HepG2 (cell line): ENCODE data around the gene TREH. TPM values are rescaled to one million over a fixed set of nuclear protein-coding genes. Genes with fewer than 3 reads are reported as not detected.

Experiments
- CBX5 ChIP-seq: sonication (generic); formaldehyde crosslinking; IDR thresholded peaks from 2 replicates; pipeline ENCODE4 v1.4.0; 2020; ENCODE audit warnings: missing genetic modification reagents, borderline replicate concordance
- EP300 ChIP-seq, 3 experiments: sonication (generic) in 1 of 3; formaldehyde crosslinking in 1 of 3; IDR thresholded peaks; 2 replicates each; pipeline versions ENCODE4 v1.5.1 to v1.6.1; 2011 to 2020; ENCODE audit warnings: low read depth in 2 of 3, low read length in 2 of 3, borderline replicate concordance in 1 of 3, improper control_type of control experiment in 1 of 3, mild to moderate bottlenecking in 1 of 3, missing genetic modification reagents in 1 of 3, moderate library complexity in 1 of 3
- HNRNPL ChIP-seq: fragments of 200-400 bp; formaldehyde crosslinking; IDR thresholded peaks from 2 replicates; pipeline ENCODE4 v1.6.1; 2017; ENCODE audit warnings: mild to moderate bottlenecking, low read depth, low read length
- HOXD1 ChIP-seq: sonication (generic); formaldehyde crosslinking; IDR thresholded peaks from 2 replicates; pipeline ENCODE4 v1.5.0; 2020; ENCODE audit warnings: missing genetic modification reagents
- MYC ChIP-seq: sonication (generic); formaldehyde crosslinking; IDR thresholded peaks from 2 replicates; pipeline ENCODE4 v1.9.0; 2021; ENCODE audit warnings: missing genetic modification reagents, borderline replicate concordance
- PAX8 ChIP-seq: sonication (generic); formaldehyde crosslinking; IDR thresholded peaks from 2 replicates; pipeline ENCODE4 v1.8.0; 2022; ENCODE audit warnings: mild to moderate bottlenecking, missing genetic modification reagents, borderline replicate concordance
- REPIN1 ChIP-seq: sonication (generic); formaldehyde crosslinking; IDR thresholded peaks from 2 replicates; pipeline ENCODE4 v1.8.0; 2022; ENCODE audit warnings: missing genetic modification reagents, low read depth, mild to moderate bottlenecking, borderline replicate concordance
- RFXAP ChIP-seq: sonication (generic); formaldehyde crosslinking; IDR thresholded peaks from 2 replicates; pipeline ENCODE4 v1.4.0; 2020; ENCODE audit warnings: missing genetic modification reagents, borderline replicate concordance
- polyA plus RNA-seq, 8 experiments: library from polyadenylated mRNA; depleted of rRNA in 3 of 8; stranded (reverse) in 7 of 8; unstranded in 1 of 8; fragments of >200 nt; fragmentation: Illumina TruSeq in 4 of 8; extraction: Trizol in 4 of 8; gene quantifications; 2 replicates each; pipeline versions ENCODE4 v1.2.1 to v1.2.3, GENCODE V29; 2011 to 2016; ENCODE audit warnings: low read depth in 4 of 8, missing spikeins in 1 of 8, mixed read lengths in 1 of 8; ENCODE audit not compliant: insufficient read depth in 1 of 8
- total RNA-seq, 5 experiments: library from RNA; depleted of rRNA; stranded (reverse); fragments of >200 nt; fragmentation: Illumina TruSeq; extraction: Trizol; gene quantifications; 2 replicates each; pipeline ENCODE4 v1.2.3, GENCODE V29; 2016; ENCODE audit warnings: low read depth in 1 of 5
- TF ChIP-seq, protein P1 (sequence below): sonication (generic); formaldehyde crosslinking; IDR thresholded peaks from 2 replicates; pipeline ENCODE4 v1.9.0; 2021; ENCODE audit warnings: missing genetic modification reagents, borderline replicate concordance
- TF ChIP-seq, protein P2 (sequence below): sonication (generic); formaldehyde crosslinking; IDR thresholded peaks from 2 replicates; pipeline ENCODE4 v1.4.0; 2020; ENCODE audit warnings: missing genetic modification reagents
- TF ChIP-seq, protein P3 (sequence below): sonication (generic); formaldehyde crosslinking; IDR thresholded peaks from 2 replicates; pipeline ENCODE4 v1.4.0; 2020; ENCODE audit warnings: mild to moderate bottlenecking, missing genetic modification reagents, borderline replicate concordance
- TF ChIP-seq, protein P4 (sequence below): sonication (generic); formaldehyde crosslinking; IDR thresholded peaks from 2 replicates; pipeline ENCODE4 v1.4.0; 2020; ENCODE audit warnings: missing genetic modification reagents
- TF ChIP-seq, protein P5 (sequence below): sonication (generic); formaldehyde crosslinking; conservative IDR thresholded peaks from 2 replicates; pipeline ENCODE4 v1.8.0; 2022; ENCODE audit warnings: low read depth, missing genetic modification reagents

TREH gene
- total and polyA plus RNA-seq, 2 of the 13 experiments (the other 11 are each of a cell fraction or from before 2014, with no cell fraction given) = 0.53 to 0.86 TPM

DNA sequence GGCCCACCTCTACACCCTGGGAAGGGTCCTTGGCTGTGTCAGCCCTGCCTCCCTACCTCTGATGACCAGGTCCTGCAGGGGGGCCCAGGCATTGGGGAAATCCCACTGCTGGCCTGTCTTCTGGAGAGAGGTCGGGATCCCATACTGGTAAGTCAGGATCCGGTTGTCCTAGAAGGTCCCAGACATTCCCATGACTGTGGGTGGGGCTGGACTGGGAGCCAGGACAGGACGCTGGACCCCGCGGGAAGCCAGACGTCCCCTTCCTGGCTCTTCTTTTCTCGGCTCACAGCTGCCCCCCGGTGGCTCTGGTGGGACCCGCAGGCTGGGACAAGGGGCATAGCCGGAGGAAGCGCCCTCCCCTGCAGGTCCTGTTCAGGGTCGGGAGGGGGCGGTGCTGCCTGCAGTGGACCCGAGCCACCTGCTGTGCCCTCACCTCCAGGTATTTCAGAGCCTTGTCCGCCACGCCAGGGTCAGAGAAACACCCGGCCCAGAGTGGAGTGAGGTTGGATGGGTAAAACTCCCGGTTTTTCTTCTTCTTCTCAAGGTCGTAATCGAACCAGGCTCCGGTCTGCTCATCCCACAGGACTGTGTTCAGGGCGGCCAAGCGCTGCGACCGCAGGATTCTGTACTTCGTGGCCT, 20.0 kb downstream of the TREH start (continued):
- TF ChIP-seq, protein P1, sequence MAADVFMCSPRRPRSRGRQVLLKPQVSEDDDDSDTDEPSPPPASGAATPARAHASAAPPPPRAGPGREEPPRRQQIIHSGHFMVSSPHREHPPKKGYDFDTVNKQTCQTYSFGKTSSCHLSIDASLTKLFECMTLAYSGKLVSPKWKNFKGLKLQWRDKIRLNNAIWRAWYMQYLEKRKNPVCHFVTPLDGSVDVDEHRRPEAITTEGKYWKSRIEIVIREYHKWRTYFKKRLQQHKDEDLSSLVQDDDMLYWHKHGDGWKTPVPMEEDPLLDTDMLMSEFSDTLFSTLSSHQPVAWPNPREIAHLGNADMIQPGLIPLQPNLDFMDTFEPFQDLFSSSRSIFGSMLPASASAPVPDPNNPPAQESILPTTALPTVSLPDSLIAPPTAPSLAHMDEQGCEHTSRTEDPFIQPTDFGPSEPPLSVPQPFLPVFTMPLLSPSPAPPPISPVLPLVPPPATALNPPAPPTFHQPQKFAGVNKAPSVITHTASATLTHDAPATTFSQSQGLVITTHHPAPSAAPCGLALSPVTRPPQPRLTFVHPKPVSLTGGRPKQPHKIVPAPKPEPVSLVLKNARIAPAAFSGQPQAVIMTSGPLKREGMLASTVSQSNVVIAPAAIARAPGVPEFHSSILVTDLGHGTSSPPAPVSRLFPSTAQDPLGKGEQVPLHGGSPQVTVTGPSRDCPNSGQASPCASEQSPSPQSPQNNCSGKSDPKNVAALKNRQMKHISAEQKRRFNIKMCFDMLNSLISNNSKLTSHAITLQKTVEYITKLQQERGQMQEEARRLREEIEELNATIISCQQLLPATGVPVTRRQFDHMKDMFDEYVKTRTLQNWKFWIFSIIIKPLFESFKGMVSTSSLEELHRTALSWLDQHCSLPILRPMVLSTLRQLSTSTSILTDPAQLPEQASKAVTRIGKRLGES (CRISPR knock-in tag) = no peak
- TF ChIP-seq, protein P2, sequence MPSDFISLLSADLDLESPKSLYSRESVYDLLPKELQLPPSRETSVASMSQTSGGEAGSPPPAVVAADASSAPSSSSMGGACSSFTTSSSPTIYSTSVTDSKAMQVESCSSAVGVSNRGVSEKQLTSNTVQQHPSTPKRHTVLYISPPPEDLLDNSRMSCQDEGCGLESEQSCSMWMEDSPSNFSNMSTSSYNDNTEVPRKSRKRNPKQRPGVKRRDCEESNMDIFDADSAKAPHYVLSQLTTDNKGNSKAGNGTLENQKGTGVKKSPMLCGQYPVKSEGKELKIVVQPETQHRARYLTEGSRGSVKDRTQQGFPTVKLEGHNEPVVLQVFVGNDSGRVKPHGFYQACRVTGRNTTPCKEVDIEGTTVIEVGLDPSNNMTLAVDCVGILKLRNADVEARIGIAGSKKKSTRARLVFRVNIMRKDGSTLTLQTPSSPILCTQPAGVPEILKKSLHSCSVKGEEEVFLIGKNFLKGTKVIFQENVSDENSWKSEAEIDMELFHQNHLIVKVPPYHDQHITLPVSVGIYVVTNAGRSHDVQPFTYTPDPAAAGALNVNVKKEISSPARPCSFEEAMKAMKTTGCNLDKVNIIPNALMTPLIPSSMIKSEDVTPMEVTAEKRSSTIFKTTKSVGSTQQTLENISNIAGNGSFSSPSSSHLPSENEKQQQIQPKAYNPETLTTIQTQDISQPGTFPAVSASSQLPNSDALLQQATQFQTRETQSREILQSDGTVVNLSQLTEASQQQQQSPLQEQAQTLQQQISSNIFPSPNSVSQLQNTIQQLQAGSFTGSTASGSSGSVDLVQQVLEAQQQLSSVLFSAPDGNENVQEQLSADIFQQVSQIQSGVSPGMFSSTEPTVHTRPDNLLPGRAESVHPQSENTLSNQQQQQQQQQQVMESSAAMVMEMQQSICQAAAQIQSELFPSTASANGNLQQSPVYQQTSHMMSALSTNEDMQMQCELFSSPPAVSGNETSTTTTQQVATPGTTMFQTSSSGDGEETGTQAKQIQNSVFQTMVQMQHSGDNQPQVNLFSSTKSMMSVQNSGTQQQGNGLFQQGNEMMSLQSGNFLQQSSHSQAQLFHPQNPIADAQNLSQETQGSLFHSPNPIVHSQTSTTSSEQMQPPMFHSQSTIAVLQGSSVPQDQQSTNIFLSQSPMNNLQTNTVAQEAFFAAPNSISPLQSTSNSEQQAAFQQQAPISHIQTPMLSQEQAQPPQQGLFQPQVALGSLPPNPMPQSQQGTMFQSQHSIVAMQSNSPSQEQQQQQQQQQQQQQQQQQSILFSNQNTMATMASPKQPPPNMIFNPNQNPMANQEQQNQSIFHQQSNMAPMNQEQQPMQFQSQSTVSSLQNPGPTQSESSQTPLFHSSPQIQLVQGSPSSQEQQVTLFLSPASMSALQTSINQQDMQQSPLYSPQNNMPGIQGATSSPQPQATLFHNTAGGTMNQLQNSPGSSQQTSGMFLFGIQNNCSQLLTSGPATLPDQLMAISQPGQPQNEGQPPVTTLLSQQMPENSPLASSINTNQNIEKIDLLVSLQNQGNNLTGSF (CRISPR knock-in tag) = no peak
- TF ChIP-seq REPIN1 = no peak
- TF ChIP-seq HNRNPL = peak; percentile 70
- TF ChIP-seq HOXD1 (CRISPR knock-in tag) = no peak
- no peak for TF ChIP-seq PAX8 (CRISPR knock-in tag)
- TF ChIP-seq, protein P3, sequence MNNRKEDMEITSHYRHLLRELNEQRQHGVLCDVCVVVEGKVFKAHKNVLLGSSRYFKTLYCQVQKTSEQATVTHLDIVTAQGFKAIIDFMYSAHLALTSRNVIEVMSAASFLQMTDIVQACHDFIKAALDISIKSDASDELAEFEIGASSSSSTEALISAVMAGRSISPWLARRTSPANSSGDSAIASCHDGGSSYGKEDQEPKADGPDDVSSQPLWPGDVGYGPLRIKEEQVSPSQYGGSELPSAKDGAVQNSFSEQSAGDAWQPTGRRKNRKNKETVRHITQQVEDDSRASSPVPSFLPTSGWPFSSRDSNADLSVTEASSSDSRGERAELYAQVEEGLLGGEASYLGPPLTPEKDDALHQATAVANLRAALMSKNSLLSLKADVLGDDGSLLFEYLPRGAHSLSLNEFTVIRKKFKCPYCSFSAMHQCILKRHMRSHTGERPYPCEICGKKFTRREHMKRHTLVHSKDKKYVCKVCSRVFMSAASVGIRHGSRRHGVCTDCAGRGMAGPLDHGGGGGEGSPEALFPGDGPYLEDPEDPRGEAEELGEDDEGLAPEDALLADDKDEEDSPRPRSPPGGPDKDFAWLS (CRISPR knock-in tag) = no peak
- 0 out of 4 replicates have a peak, but pooled peaks of 1 of the 2 experiments have one; percentile 8 for TF ChIP-seq EP300 (IDR thresholded peaks at IDR 0.05; ENCODE audit: low read depth in 2 of 2, low read length in 2 of 2)
- TF ChIP-seq EP300 (CRISPR knock-in tag; IDR thresholded peaks at IDR 0.05; ENCODE audit: borderline replicate concordance) = no peak
- TF ChIP-seq, protein P4, sequence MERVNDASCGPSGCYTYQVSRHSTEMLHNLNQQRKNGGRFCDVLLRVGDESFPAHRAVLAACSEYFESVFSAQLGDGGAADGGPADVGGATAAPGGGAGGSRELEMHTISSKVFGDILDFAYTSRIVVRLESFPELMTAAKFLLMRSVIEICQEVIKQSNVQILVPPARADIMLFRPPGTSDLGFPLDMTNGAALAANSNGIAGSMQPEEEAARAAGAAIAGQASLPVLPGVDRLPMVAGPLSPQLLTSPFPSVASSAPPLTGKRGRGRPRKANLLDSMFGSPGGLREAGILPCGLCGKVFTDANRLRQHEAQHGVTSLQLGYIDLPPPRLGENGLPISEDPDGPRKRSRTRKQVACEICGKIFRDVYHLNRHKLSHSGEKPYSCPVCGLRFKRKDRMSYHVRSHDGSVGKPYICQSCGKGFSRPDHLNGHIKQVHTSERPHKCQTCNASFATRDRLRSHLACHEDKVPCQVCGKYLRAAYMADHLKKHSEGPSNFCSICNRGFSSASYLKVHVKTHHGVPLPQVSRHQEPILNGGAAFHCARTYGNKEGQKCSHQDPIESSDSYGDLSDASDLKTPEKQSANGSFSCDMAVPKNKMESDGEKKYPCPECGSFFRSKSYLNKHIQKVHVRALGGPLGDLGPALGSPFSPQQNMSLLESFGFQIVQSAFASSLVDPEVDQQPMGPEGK = peak; percentile 66
- TF ChIP-seq CBX5 = no peak
- TF ChIP-seq RFXAP = peak; percentile 24; the same call in 1 of the 2 replicates
- TF ChIP-seq, protein P5, sequence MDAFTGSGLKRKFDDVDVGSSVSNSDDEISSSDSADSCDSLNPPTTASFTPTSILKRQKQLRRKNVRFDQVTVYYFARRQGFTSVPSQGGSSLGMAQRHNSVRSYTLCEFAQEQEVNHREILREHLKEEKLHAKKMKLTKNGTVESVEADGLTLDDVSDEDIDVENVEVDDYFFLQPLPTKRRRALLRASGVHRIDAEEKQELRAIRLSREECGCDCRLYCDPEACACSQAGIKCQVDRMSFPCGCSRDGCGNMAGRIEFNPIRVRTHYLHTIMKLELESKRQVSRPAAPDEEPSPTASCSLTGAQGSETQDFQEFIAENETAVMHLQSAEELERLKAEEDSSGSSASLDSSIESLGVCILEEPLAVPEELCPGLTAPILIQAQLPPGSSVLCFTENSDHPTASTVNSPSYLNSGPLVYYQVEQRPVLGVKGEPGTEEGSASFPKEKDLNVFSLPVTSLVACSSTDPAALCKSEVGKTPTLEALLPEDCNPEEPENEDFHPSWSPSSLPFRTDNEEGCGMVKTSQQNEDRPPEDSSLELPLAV (CRISPR knock-in tag) = no peak
- TF ChIP-seq MYC (CRISPR knock-in tag) = peak; percentile 45; the same call in 1 of the 2 replicates
